Mesenchymal stem cell (in vitro differentiated cells and primary cell): ENCODE results near the gene DAG1.

Source experiments
- DNase-seq: peaks from one replicate; pipeline ENCODE4 v3.0.0-alpha.2; 2013
- H2AFZ ChIP-seq: one replicate; pipeline ENCODE4 v1.6.1; 2013; ENCODE audit warnings: low read depth, mild to moderate bottlenecking, control low read depth, inconsistent platforms, low read length, moderate library complexity
- H2AK5ac ChIP-seq: 2 replicates; pipeline ENCODE4 v1.6.1; 2013; ENCODE audit warnings: low read length, moderate library complexity, mild to moderate bottlenecking, inconsistent platforms; ENCODE audit not compliant: severe bottlenecking
- H2BK120ac ChIP-seq: one replicate; pipeline ENCODE4 v1.6.1; 2013; ENCODE audit warnings: low read depth, mild to moderate bottlenecking, inconsistent platforms, low read length, moderate library complexity
- H2BK12ac ChIP-seq, 2 experiments: one replicate each; pipeline ENCODE4 v1.6.1; 2013; ENCODE audit warnings: inconsistent platforms in 2 of 2, low read length in 2 of 2, mild to moderate bottlenecking in 2 of 2, moderate library complexity in 2 of 2, control low read depth in 1 of 2
- H2BK15ac ChIP-seq: one replicate; pipeline ENCODE4 v1.6.1; 2013; ENCODE audit warnings: mild to moderate bottlenecking, low read depth, inconsistent platforms; ENCODE audit not compliant: poor library complexity, severe bottlenecking
- H2BK5ac ChIP-seq: 2 replicates; pipeline ENCODE4 v1.6.1; 2013; ENCODE audit warnings: low read depth, mild to moderate bottlenecking, low read length, control low read depth, inconsistent platforms; ENCODE audit not compliant: poor library complexity, severe bottlenecking
- H3K14ac ChIP-seq, 2 experiments: one replicate each; pipeline ENCODE4 v1.6.1; 2013; ENCODE audit warnings: inconsistent platforms in 2 of 2, low read length in 2 of 2, control low read depth in 1 of 2, mild to moderate bottlenecking in 1 of 2, moderate library complexity in 1 of 2
- H3K18ac ChIP-seq, 2 experiments: one replicate each; pipeline ENCODE4 v1.6.1; 2013; ENCODE audit warnings: inconsistent platforms in 2 of 2, low read length in 2 of 2, control low read depth in 1 of 2, low read depth in 1 of 2, mild to moderate bottlenecking in 1 of 2
- H3K23ac ChIP-seq, 2 experiments: one replicate each; pipeline ENCODE4 v1.6.1; 2013; ENCODE audit warnings: inconsistent platforms in 2 of 2, low read length in 2 of 2, mild to moderate bottlenecking in 2 of 2, moderate library complexity in 2 of 2, control low read depth in 1 of 2
- H3K27ac ChIP-seq: 2 replicates; pipeline ENCODE4 v1.5.1; 2013; ENCODE audit warnings: mild to moderate bottlenecking, moderate library complexity, low read length, control low read depth, inconsistent platforms; ENCODE audit not compliant: poor library complexity, severe bottlenecking
- H3K27me3 ChIP-seq, 2 experiments: 2 replicates each; pipeline versions ENCODE4 v1.6.1 to v1.7.0; 2013; ENCODE audit warnings: low read length in 2 of 2, mild to moderate bottlenecking in 2 of 2, moderate library complexity in 2 of 2, control low read depth in 1 of 2, inconsistent platforms in 1 of 2; ENCODE audit not compliant: control insufficient read depth in 1 of 2, insufficient read depth in 1 of 2
- H3K36me3 ChIP-seq, 2 experiments: 2 replicates each; pipeline versions ENCODE4 v1.6.1 to v1.7.0; 2013; ENCODE audit warnings: low read length in 2 of 2, control low read depth in 1 of 2, inconsistent platforms in 1 of 2, low read depth in 1 of 2, mild to moderate bottlenecking in 1 of 2; ENCODE audit not compliant: insufficient read depth in 2 of 2, control insufficient read depth in 1 of 2
- H3K4ac ChIP-seq, 2 experiments: one replicate each; pipeline ENCODE4 v1.6.1; 2013; ENCODE audit warnings: inconsistent platforms in 2 of 2, low read length in 2 of 2, mild to moderate bottlenecking in 2 of 2, moderate library complexity in 2 of 2, control low read depth in 1 of 2, low read depth in 1 of 2
- H3K4me1 ChIP-seq: 2 replicates; pipeline ENCODE4 v1.6.1; 2013; ENCODE audit warnings: low read depth, low read length, control low read depth; ENCODE audit not compliant: control insufficient read depth, insufficient read depth
- H3K4me2 ChIP-seq: 2 replicates; pipeline ENCODE4 v1.6.1; 2013; ENCODE audit warnings: low read length, mild to moderate bottlenecking, inconsistent platforms; ENCODE audit not compliant: poor library complexity, severe bottlenecking
- H3K4me3 ChIP-seq, 2 experiments: 2 replicates each; pipeline versions ENCODE4 v1.5.1 to v1.7.0; 2013; ENCODE audit warnings: low read length in 2 of 2, mild to moderate bottlenecking in 2 of 2, control low read depth in 1 of 2, low read depth in 1 of 2; ENCODE audit not compliant: insufficient read depth in 1 of 2
- H3K79me1 ChIP-seq: replicated peaks from 2 replicates; pipeline ENCODE4 v1.6.1; 2013; ENCODE audit warnings: mild to moderate bottlenecking, control low read depth, low read length, inconsistent platforms; ENCODE audit not compliant: poor library complexity, severe bottlenecking
- H3K9ac ChIP-seq: 2 replicates; pipeline ENCODE4 v1.7.0; 2013; ENCODE audit warnings: mild to moderate bottlenecking, low read length, moderate library complexity
- H3K9me3 ChIP-seq: 2 replicates; pipeline ENCODE4 v1.7.0; 2013; ENCODE audit warnings: mild to moderate bottlenecking, low read length; ENCODE audit not compliant: control insufficient read depth
- H4K8ac ChIP-seq: one replicate; pipeline ENCODE4 v1.6.1; 2013; ENCODE audit warnings: inconsistent platforms, mild to moderate bottlenecking, low read length, moderate library complexity
- H4K91ac ChIP-seq: one replicate; pipeline ENCODE4 v1.6.1; 2013; ENCODE audit warnings: mild to moderate bottlenecking, low read length, inconsistent platforms
- WGBS: methylation state at CpG from one replicate; pipeline ENCODE4 v1.1.7; 2013; ENCODE audit warnings: mixed read lengths; 5-methylcytosine and 5-hydroxymethylcytosine counted together

DAG1 gene

GRCh38 chr3:49530701-49531100 lies 60.6 kb downstream of the DAG1 start:
- Histone ChIP-seq H3K23ac (no peak overlapping the region), H2AFZ (no peak overlapping the region), H3K4me1 (peaks cover 6% of the 10 kb centered on the region), H2BK120ac (no peak overlapping the region), H3K9ac (no peak overlapping the region), H3K36me3 (peaks cover 26 to 39% of the 10 kb centered on the region in 2 experiments), H3K79me1 (peaks cover 30% of the 10 kb centered on the region), H3K18ac (no peak overlapping the region), H2BK5ac (no peak overlapping the region), H2BK12ac (no peak overlapping the region), H3K4ac (no peak overlapping the region), H2BK15ac (no peak overlapping the region), H2AK5ac (no peak overlapping the region), H3K4me2 (no peak overlapping the region), H3K27me3 (no peaks in the 10 kb centered on the region), H3K27ac (no peak overlapping the region), H4K8ac (no peak overlapping the region), H4K91ac (no peak overlapping the region), H3K4me3 (no peak overlapping the region), H3K14ac (no peak overlapping the region), H3K9me3 (no peaks in the 10 kb centered on the region)
- no peak for DNase-seq
- WGBS = 95% methylated on average over 8 of the region's 8 CpGs

GRCh38 chr3:49531218-49531617 lies 61.2 kb downstream of the DAG1 start:
- Histone ChIP-seq H3K4ac (no peak overlapping the region), H3K9me3 (no peaks in the 10 kb centered on the region), H4K8ac (no peak overlapping the region), H3K14ac (no peak overlapping the region), H3K36me3 (peaks cover 26 to 39% of the 10 kb centered on the region in 2 experiments), H2AFZ (no peak overlapping the region), H3K23ac (no peak overlapping the region), H2BK120ac (no peak overlapping the region), H2BK12ac (no peak overlapping the region), H3K4me2 (no peak overlapping the region), H3K27me3 (no peaks in the 10 kb centered on the region), H2AK5ac (no peak overlapping the region), H3K9ac (no peak overlapping the region), H3K4me3 (no peak overlapping the region), H2BK15ac (no peak overlapping the region), H4K91ac (no peak overlapping the region), H2BK5ac (no peak overlapping the region), H3K27ac (no peak overlapping the region), H3K79me1 (peaks cover 28% of the 10 kb centered on the region), H3K18ac (no peak overlapping the region), H3K4me1 (peaks cover 10% of the 10 kb centered on the region)
- no peak for DNase-seq
- over 99% methylated on average over 10 of the region's 10 CpGs for WGBS

- H4K91ac ChIP-seq = no peak overlapping the region
- H3K4me2 ChIP-seq = no peak overlapping the region
- H3K9me3 ChIP-seq = no peaks in the 10 kb centered on the region
- no peak for DNase-seq
- H3K27me3 ChIP-seq = no peaks in the 10 kb centered on the region
- no peak overlapping the region for H3K23ac ChIP-seq
- H3K36me3 ChIP-seq = peaks cover 26 to 39% of the 10 kb centered on the region in 2 experiments
- H3K9ac ChIP-seq = no peak overlapping the region
- H4K8ac ChIP-seq = no peak overlapping the region
- WGBS = over 99% methylated on average over 16 of the region's 16 CpGs
- no peak overlapping the region for H3K4ac ChIP-seq
- H3K14ac ChIP-seq = no peak overlapping the region
- H2BK5ac ChIP-seq = no peak overlapping the region
- H2BK120ac ChIP-seq = no peak overlapping the region
- H2BK15ac ChIP-seq = no peak overlapping the region
- H2AFZ ChIP-seq = no peak overlapping the region
- H3K4me3 ChIP-seq = no peak overlapping the region
- no peak overlapping the region for H2BK12ac ChIP-seq
- no peak overlapping the region for H3K18ac ChIP-seq
- H3K79me1 ChIP-seq = peaks cover 28% of the 10 kb centered on the region
- H3K4me1 ChIP-seq = peaks cover 10% of the 10 kb centered on the region
- no peak overlapping the region for H3K27ac ChIP-seq
- H2AK5ac ChIP-seq = no peak overlapping the region
These were observed 61.6 kb downstream of the DAG1 start for GRCh38 chr3:49531715-49532114.

- Histone ChIP-seq H3K4ac (no peak overlapping the region), H4K8ac (no peak overlapping the region), H2BK15ac (no peak overlapping the region), H3K9ac (no peak overlapping the region), H3K4me1 (peaks cover 10% of the 10 kb centered on the region), H3K4me2 (no peak overlapping the region), H2BK12ac (no peak overlapping the region), H3K18ac (no peak overlapping the region), H4K91ac (no peak overlapping the region), H3K27ac (no peak overlapping the region), H3K36me3 (peaks cover 26 to 39% of the 10 kb centered on the region in 2 experiments), H2AK5ac (no peak overlapping the region), H2BK5ac (no peak overlapping the region), H3K23ac (no peak overlapping the region), H3K27me3 (no peaks in the 10 kb centered on the region), H2AFZ (no peak overlapping the region), H3K9me3 (no peaks in the 10 kb centered on the region), H3K4me3 (no peak overlapping the region), H3K79me1 (peaks cover 28% of the 10 kb centered on the region), H2BK120ac (no peak overlapping the region), H3K14ac (no peak overlapping the region)
- 93% methylated on average over 10 of the region's 13 CpGs for WGBS
- no peak for DNase-seq
These were observed 63.0 kb downstream of the DAG1 start for GRCh38 chr3:49533031-49533430.
